HUES6 (cell line): ENCODE results near the gene MRPL55.

Experiments used
- H3K27ac ChIP-seq: 2 replicates; pipeline ENCODE4 v1.7.0; 2013; ENCODE audit warnings: low read depth, mild to moderate bottlenecking, low read length, inconsistent platforms
- H3K27me3 ChIP-seq: 2 replicates; pipeline ENCODE4 v1.6.1; 2013; ENCODE audit warnings: low read length; ENCODE audit not compliant: control insufficient read depth, insufficient read depth
- H3K36me3 ChIP-seq: 2 replicates; pipeline ENCODE4 v1.6.1; 2013; ENCODE audit warnings: low read length; ENCODE audit not compliant: control insufficient read depth, insufficient read depth
- H3K4me1 ChIP-seq: 2 replicates; pipeline ENCODE4 v1.6.1; 2013; ENCODE audit warnings: low read length; ENCODE audit not compliant: control insufficient read depth, insufficient read depth
- H3K4me3 ChIP-seq: 2 replicates; pipeline ENCODE4 v1.5.1; 2013; ENCODE audit warnings: low read depth, low read length
- H3K9ac ChIP-seq: one replicate; pipeline ENCODE4 v1.6.1; 2013; ENCODE audit warnings: mild to moderate bottlenecking, low read length
- H3K9me3 ChIP-seq: 2 replicates; pipeline ENCODE4 v1.6.1; 2013; ENCODE audit warnings: low read depth, low read length; ENCODE audit not compliant: control insufficient read depth, insufficient read depth

Gene MRPL55

DNA sequence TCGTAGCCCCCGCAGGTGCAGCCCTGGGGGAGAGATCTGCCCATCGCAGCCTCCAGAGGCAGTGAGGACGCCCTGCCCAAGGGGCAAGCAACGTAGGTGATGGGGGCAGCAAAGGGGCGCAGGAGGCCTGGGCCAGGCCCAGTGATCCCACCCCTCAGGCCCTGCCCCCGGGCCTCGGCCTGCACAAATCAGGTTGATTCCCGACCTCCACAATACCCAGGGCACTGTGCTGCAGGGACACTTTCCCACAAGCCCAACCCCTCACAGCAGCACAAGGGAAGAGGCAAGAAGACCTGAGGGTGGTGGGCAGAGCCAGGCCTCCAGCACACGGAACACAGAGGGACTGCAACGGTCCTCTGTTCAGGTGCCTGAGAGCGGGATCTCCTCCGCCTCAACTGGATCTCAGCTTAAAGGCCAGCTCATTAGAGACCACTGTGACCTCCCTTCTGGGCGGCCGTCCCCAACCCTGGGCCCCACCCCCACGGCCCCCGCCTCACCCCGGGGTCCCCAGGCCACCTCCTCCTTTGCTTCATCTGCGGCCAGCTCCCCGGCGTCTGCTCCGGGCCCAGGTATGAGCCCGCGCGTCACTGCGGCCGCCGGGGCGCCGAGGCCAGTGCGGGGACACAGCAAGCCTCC, 27.4 kb downstream of the MRPL55 start:
- no peaks in the 10 kb centered on the region for H3K9me3 ChIP-seq
- peaks cover 36% of the 10 kb centered on the region for H3K4me1 ChIP-seq
- peaks cover 9% of the 10 kb centered on the region; the same call in 1 of the 2 replicates for H3K36me3 ChIP-seq
- H3K27ac ChIP-seq, result peak overlapping the region; percentile 64; the same call in 1 of the 2 replicates
- H3K4me3 ChIP-seq, result peak overlapping the region; percentile 67
- peak overlapping the region; percentile 70 for H3K9ac ChIP-seq
- H3K27me3 ChIP-seq, result peaks cover 22% of the 10 kb centered on the region

GRCh38 chr1:228081144-228081543, 28.0 kb downstream of the MRPL55 start:
- Histone ChIP-seq H3K4me3 (peak overlapping the region; percentile 67), H3K27me3 (peaks cover 28% of the 10 kb centered on the region), H3K27ac (no peak overlapping the region), H3K9me3 (no peaks in the 10 kb centered on the region), H3K9ac (no peak overlapping the region), H3K36me3 (peaks cover 9% of the 10 kb centered on the region; the same call in 1 of the 2 replicates), H3K4me1 (peaks cover 34% of the 10 kb centered on the region)

GRCh38 chr1:228079601-228080263, 29.4 kb downstream of the MRPL55 start:
- no peak overlapping the region for H3K27ac ChIP-seq
- no peaks in the 10 kb centered on the region for H3K9me3 ChIP-seq
- no peak overlapping the region for H3K9ac ChIP-seq
- peaks cover 41% of the 10 kb centered on the region for H3K27me3 ChIP-seq
- peaks cover 3% of the 10 kb centered on the region; the same call in 1 of the 2 replicates for H3K36me3 ChIP-seq
- H3K4me3 ChIP-seq, result no peak overlapping the region
- peaks cover 20% of the 10 kb centered on the region for H3K4me1 ChIP-seq

GRCh38 chr1:228079013-228079412, 30.1 kb downstream of the MRPL55 start:
- no peak overlapping the region for H3K27ac ChIP-seq
- H3K4me3 ChIP-seq, result no peak overlapping the region
- H3K36me3 ChIP-seq, result peaks cover under 1% of the 10 kb centered on the region; the same call in 1 of the 2 replicates
- no peak overlapping the region for H3K9ac ChIP-seq
- H3K27me3 ChIP-seq, result peaks cover 48% of the 10 kb centered on the region
- no peaks in the 10 kb centered on the region for H3K9me3 ChIP-seq
- H3K4me1 ChIP-seq, result peaks cover 15% of the 10 kb centered on the region

DNA sequence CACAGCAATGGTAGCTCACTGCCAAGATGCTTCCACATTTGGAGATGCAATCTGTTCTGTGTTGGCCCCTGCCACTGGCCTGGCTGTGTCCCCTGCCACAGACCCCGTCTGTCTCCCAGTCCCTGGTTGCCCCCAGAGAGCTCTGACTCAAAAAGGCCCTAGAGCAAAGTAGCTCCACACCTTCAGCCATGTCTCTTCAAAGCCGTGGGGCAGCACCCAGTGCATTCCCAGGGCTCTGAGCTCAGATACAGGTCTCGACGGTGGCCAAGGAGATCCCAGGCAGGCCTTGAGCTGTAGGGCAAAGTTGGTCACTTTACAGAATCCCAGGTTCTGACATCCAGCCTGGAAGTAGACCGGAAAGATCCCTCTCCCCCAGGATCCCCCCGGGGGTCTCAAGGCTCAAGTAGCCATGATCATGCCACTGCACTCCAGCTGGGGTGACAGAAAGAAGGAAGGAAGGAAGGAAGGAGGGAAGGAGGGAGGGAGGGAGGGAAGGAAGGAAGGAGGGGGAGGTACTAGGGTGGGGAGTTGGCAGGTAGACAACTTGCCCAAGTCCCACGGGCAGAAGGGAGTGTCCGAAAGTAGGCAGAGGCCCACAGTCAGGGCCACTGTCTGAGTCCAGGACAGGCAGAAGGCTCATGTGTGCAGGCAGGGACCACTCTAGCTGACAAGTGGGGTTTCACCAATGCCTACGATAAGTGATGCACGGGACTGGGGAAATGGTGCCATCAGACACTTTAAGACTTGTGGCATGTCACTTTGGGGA, 31.4 kb downstream of the MRPL55 start:
- no peaks in the 10 kb centered on the region for H3K9me3 ChIP-seq
- no peak overlapping the region for H3K9ac ChIP-seq
- H3K27ac ChIP-seq, result no peak overlapping the region
- no peak overlapping the region for H3K4me3 ChIP-seq
- H3K36me3 ChIP-seq, result no peaks in the 10 kb centered on the region
- H3K4me1 ChIP-seq, result peaks cover 20% of the 10 kb centered on the region; the same call in 1 of the 2 replicates
- peaks cover 60% of the 10 kb centered on the region for H3K27me3 ChIP-seq

- Histone ChIP-seq H3K27ac (no peak overlapping the region), H3K4me3 (no peak overlapping the region), H3K4me1 (peaks cover 20% of the 10 kb centered on the region; the same call in 1 of the 2 replicates), H3K9me3 (no peaks in the 10 kb centered on the region), H3K27me3 (peaks cover 68% of the 10 kb centered on the region), H3K9ac (no peak overlapping the region), H3K36me3 (no peaks in the 10 kb centered on the region)
These were observed 32.2 kb downstream of the MRPL55 start for GRCh38 chr1:228076796-228077430.

DNA sequence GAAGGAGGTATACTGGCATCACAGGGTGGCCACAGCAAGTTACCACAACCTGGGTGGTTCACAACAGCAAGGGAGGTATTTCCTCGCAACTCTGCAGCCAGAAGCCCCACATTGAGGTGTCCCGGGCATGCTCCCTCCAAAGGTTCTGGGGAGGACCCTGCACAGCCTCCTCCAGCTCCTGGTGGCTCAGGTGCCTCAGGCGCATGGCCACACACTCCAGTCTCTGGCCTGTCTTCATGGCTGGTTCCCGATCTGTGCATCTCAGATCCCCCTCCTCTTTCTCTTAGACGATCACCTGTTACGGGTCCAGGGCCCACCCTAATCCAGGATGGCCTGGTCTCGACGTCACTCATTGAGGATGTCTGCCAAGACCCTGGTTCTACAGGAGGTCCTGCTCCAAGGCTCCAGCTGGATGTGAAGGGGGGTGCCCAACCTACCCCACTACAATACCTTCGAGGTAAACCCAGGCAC, 33.3 kb downstream of the MRPL55 start:
- Histone ChIP-seq H3K27me3 (peaks cover 79% of the 10 kb centered on the region), H3K9me3 (no peaks in the 10 kb centered on the region), H3K27ac (no peak overlapping the region), H3K9ac (no peak overlapping the region), H3K36me3 (no peaks in the 10 kb centered on the region), H3K4me3 (no peak overlapping the region), H3K4me1 (peaks cover 15% of the 10 kb centered on the region; the same call in 1 of the 2 replicates)

DNA sequence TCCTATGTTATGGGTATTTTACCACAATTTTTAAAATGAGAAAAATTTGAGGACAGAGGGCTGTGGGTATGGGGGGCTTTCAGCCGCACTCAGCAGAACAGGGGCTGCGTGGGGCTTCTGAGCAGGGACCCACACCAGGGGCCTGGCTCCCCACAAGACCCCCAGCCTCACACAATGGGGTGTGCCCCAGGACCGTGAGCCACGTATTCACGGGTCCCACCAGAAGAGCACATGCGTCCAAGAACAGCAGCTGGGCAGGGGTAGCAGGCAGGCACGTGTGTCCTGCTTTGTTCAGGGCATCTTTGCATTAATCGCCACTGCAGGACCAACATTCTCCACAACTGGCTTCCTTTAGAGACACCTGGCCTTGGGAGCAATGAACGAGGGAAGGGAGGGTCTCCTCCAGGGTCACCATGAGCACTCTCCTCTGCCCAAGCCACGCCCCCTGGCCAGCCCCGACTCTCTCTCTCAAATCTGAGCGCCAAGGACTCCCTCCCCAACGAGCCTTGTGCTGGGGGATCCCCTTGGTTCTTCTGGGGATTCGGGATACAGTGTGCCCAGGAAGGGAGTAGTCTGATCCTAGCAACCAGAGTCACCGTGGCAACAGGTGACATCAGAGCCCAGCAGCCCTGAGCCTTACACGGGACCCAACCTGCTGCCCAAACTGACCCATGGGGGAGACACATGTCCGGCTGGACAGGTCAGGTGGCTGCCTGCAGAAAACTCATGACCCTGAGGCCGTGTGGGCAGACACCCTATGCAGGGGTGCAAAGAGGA, 34.0 kb downstream of the MRPL55 start:
- no peak overlapping the region for H3K4me3 ChIP-seq
- H3K9me3 ChIP-seq, result no peaks in the 10 kb centered on the region
- no peak overlapping the region for H3K27ac ChIP-seq
- H3K36me3 ChIP-seq, result no peaks in the 10 kb centered on the region
- H3K9ac ChIP-seq, result no peak overlapping the region
- peaks cover 86% of the 10 kb centered on the region for H3K27me3 ChIP-seq
- H3K4me1 ChIP-seq, result peaks cover 15% of the 10 kb centered on the region; the same call in 1 of the 2 replicates

- Histone ChIP-seq H3K4me3 (no peak overlapping the region), H3K27ac (no peak overlapping the region), H3K27me3 (peaks cover 89% of the 10 kb centered on the region), H3K9me3 (no peaks in the 10 kb centered on the region), H3K36me3 (no peaks in the 10 kb centered on the region), H3K4me1 (peaks cover 13% of the 10 kb centered on the region; the same call in 1 of the 2 replicates), H3K9ac (no peak overlapping the region)
These were observed 35.1 kb downstream of the MRPL55 start for GRCh38 chr1:228073857-228074545.
